B cell (primary cell): ENCODE data around the gene SMIM13. TPM values are rescaled to one million over a fixed set of nuclear protein-coding genes. Genes with fewer than 3 reads are reported as not detected.

Experiments used
- ATAC-seq: fragments of 200-7000 bp; cut with Tn5 transposase; one replicate; pipeline ENCODE4 v1.10.0; 2021; ENCODE audit warnings: low read depth, mild to moderate bottlenecking, moderate number of reproducible peaks, moderate library complexity
- CTCF ChIA-PET: fragments of 350-600 bp; sonication (Branson Sonifier 250); formaldehyde crosslinking; loops from one replicate; lab custom pipeline; 2021; ENCODE audit warnings: antibody characterized with exemption, inconsistent platforms; lab: Charles Lee
- POLR2A ChIA-PET: fragments of 350-600 bp; sonication (Branson Sonifier 250); formaldehyde crosslinking; loops from one replicate; lab custom pipeline; 2021; ENCODE audit warnings: antibody characterized with exemption; lab: Charles Lee
- DNase-seq: peaks from one replicate; pipeline ENCODE4 v3.0.0; 2013
- H2AFZ ChIP-seq: 2 replicates; pipeline ENCODE4 v1.6.1; 2012; ENCODE audit warnings: mild to moderate bottlenecking, low read depth, low read length; ENCODE audit not compliant: insufficient read depth, poor library complexity, severe bottlenecking
- H3K27ac ChIP-seq, 2 donors: 1 replicate in 1 of 2; 2 replicates in 1 of 2; pipeline ENCODE4 v1.5.1; 2012 to 2013; ENCODE audit warnings: low read length in 2 of 2, mild to moderate bottlenecking in 2 of 2, moderate library complexity in 1 of 2
- H3K27me3 ChIP-seq, 4 experiments: fragments of 200-600 bp in 1 of 4; sonication (generic) in 1 of 4; replicated peaks in 1 of 4; 1 replicate in 2 of 4; 2 replicates in 2 of 4; pipeline versions ENCODE4 v1.6.1 to v1.7.0; 2013 to 2016; ENCODE audit warnings: low read length in 3 of 4, mild to moderate bottlenecking in 2 of 4, mixed read lengths in 1 of 4, moderate library complexity in 1 of 4; ENCODE audit not compliant: insufficient read depth in 4 of 4, control insufficient read depth in 3 of 4; ENCODE audit errors: control extremely low read depth in 1 of 4
- H3K36me3 ChIP-seq, 2 experiments: replicated peaks in 1 of 2; 1 replicate in 1 of 2; 2 replicates in 1 of 2; pipeline versions ENCODE4 v1.6.1 to v1.7.1; 2013; ENCODE audit warnings: low read length in 1 of 2; ENCODE audit not compliant: insufficient read depth in 2 of 2, control insufficient read depth in 1 of 2; ENCODE audit errors: control extremely low read depth in 1 of 2, extremely low read depth in 1 of 2
- H3K4me1 ChIP-seq, 2 donors: fragments of 200-600 bp in 1 of 2; sonication (generic) in 1 of 2; 1 replicate in 1 of 2; 2 replicates in 1 of 2; pipeline versions ENCODE4 v1.5.1 to v1.6.1; 2013 to 2017; ENCODE audit warnings: low read length in 2 of 2; ENCODE audit not compliant: control insufficient read depth in 2 of 2, insufficient read depth in 2 of 2
- H3K4me2 ChIP-seq: replicated peaks from 2 replicates; pipeline ENCODE3; 2012; ENCODE audit warnings: mild to moderate bottlenecking, low read depth, low read length; ENCODE audit not compliant: poor library complexity, severe bottlenecking
- H3K4me3 ChIP-seq, 5 experiments: fragments of 200-600 bp in 1 of 5; sonication (generic) in 1 of 5; 1 replicate in 3 of 5; 2 replicates in 2 of 5; pipeline versions ENCODE4 v1.5.1 to v1.7.0; 2011 to 2016; ENCODE audit warnings: low read length in 4 of 5, mild to moderate bottlenecking in 4 of 5, low read depth in 2 of 5, control low read depth in 1 of 5, moderate library complexity in 1 of 5; ENCODE audit not compliant: insufficient read depth in 1 of 5; ENCODE audit errors: control extremely low read depth in 1 of 5, extremely low read depth in 1 of 5
- H3K79me2 ChIP-seq: fragments of 200-600 bp; sonication (generic); one replicate; pipeline ENCODE4 v1.6.0; 2016; ENCODE audit warnings: low read length; ENCODE audit not compliant: control insufficient read depth, insufficient read depth
- H3K9ac ChIP-seq: fragments of 200-600 bp; sonication (generic); 2 replicates; pipeline ENCODE4 v1.6.1; 2017; ENCODE audit warnings: mild to moderate bottlenecking, low read length, moderate library complexity
- H3K9me3 ChIP-seq, 3 donors: one replicate each; pipeline versions ENCODE4 v1.6.1 to v1.7.1; 2013; ENCODE audit warnings: low read length in 2 of 3; ENCODE audit not compliant: control insufficient read depth in 2 of 3, insufficient read depth in 1 of 3; ENCODE audit errors: control extremely low read depth in 1 of 3
- H4K20me1 ChIP-seq: 2 replicates; pipeline ENCODE4 v1.6.0; 2012; ENCODE audit warnings: mild to moderate bottlenecking, low read length; ENCODE audit not compliant: insufficient read depth, control insufficient read depth, poor library complexity, severe bottlenecking
- H3K27ac Mint-ChIP-seq: one replicate; pipeline ENCODE4 v1.8.0; 2021; ENCODE audit warnings: mixed read lengths
- H3K27me3 Mint-ChIP-seq: one replicate; pipeline ENCODE4 v1.8.0; 2021; ENCODE audit warnings: mixed read lengths
- H3K4me1 Mint-ChIP-seq: one replicate; pipeline ENCODE4 v1.8.0; 2021; ENCODE audit warnings: mixed read lengths
- H3K4me3 Mint-ChIP-seq: one replicate; pipeline ENCODE4 v1.8.0; 2021; ENCODE audit warnings: mixed read lengths
- H3K9me3 Mint-ChIP-seq: one replicate; pipeline ENCODE4 v1.8.0; 2022; ENCODE audit warnings: mixed read lengths; ENCODE audit not compliant: insufficient read depth
- EZH2 ChIP-seq: IDR thresholded peaks from 2 replicates; pipeline ENCODE4 v1.6.1; 2012; ENCODE audit warnings: borderline replicate concordance, low read depth, mild to moderate bottlenecking, moderate library complexity, low read length; ENCODE audit not compliant: insufficient read depth, poor library complexity, severe bottlenecking
- WGBS: methylation state at CpG from one replicate; pipeline ENCODE4 v1.1.5; 2013; ENCODE audit warnings: missing lambda C conversion rate; ENCODE audit not compliant: insufficient coverage; 5-methylcytosine and 5-hydroxymethylcytosine counted together
- intact Hi-C: fragments of 100-400 bp; cut with micrococcal nuclease; formaldehyde crosslinking; loops from one replicate; pipeline ENCODE4 v1.10.0; 2022
- polyA plus RNA-seq: library from polyadenylated mRNA; depleted of rRNA; stranded (reverse); fragments of >200 nt; gene quantifications from 2 replicates; pipeline ENCODE4 v1.2.3, GENCODE V29; 2012
- total RNA-seq, 2 donors: library from RNA; stranded (reverse); fragments of 120-200 nt in 1 of 2; gene quantifications; 1 replicate in 1 of 2; 2 replicates in 1 of 2; pipeline versions ENCODE4 v1.2.3 to v1.2.4, GENCODE V29; 2013 to 2022
- TF ChIP-seq, protein P1 (sequence below): fragments of 200-600 bp; IDR thresholded peaks from one replicate; pipeline ENCODE4 v1.8.0; 2022; ENCODE audit warnings: antibody characterized with exemption, mild to moderate bottlenecking

SMIM13 gene
- total and polyA plus RNA-seq, 2 donors (not counting 1 experiment from before 2014, with no cell fraction given): 2.1 to 5.5 TPM

DNA sequence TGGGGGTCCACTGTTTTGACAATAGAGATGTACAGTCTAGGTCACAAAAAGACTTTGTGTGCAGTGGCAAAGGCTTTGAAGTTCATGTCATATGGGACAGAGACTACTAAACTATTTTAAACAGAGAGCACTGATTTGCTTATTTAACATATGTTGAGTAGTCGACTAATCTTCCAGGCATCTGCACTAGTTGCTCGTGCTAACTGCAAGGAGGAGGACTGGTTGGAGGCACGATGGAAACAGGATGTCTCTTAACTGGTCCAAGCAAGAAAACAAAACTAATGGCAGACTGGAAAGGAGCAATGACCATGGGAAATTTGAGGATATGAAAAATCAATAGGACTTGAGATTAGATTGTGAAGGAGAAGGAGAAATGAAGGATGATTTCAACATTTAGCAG lies 46.4 kb downstream of the SMIM13 start:
- 89% methylated on average over 3 of the region's 3 CpGs for WGBS
- intact Hi-C loops: no loop called here
- H3K27ac Mint-ChIP-seq: no peak overlapping the region

DNA sequence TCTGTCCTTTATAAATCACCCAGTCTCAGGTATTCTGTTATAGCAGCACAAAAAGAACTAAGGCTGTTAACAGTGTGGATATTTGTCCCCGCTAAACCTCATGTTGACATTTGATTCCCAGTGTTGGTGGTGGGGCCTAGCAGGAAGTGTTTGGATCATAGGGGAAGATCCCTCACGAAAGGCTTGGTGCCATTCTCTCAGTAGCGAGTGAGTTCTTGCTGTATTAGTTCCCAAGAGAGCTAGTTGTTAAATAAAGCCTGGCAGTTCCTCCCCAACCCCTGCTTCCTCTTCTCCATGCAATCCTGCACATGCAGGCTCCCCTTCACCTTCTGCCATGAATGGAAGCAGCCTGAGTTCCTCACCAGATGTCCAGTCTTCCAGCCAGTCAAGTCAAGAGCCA lies 47.7 kb downstream of the SMIM13 start:
- no peaks in the 10 kb centered on the region for H3K27me3 ChIP-seq
- TF ChIP-seq, protein P1, sequence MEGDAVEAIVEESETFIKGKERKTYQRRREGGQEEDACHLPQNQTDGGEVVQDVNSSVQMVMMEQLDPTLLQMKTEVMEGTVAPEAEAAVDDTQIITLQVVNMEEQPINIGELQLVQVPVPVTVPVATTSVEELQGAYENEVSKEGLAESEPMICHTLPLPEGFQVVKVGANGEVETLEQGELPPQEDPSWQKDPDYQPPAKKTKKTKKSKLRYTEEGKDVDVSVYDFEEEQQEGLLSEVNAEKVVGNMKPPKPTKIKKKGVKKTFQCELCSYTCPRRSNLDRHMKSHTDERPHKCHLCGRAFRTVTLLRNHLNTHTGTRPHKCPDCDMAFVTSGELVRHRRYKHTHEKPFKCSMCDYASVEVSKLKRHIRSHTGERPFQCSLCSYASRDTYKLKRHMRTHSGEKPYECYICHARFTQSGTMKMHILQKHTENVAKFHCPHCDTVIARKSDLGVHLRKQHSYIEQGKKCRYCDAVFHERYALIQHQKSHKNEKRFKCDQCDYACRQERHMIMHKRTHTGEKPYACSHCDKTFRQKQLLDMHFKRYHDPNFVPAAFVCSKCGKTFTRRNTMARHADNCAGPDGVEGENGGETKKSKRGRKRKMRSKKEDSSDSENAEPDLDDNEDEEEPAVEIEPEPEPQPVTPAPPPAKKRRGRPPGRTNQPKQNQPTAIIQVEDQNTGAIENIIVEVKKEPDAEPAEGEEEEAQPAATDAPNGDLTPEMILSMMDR: no peak
- TF ChIP-seq EZH2: no peak
- H3K9me3 ChIP-seq: no peaks in the 10 kb centered on the region
- no peaks in the 10 kb centered on the region for H3K27me3 Mint-ChIP-seq
- no peak overlapping the region for H3K27ac ChIP-seq
- POLR2A ChIA-PET: interaction anchor here (0.7 kb wide), 1 partner anchor 360 kb away, joined by 3 read pairs; no protein-coding TSS in a partner anchor
- H3K27ac Mint-ChIP-seq: no peak overlapping the region
- no peaks in the 10 kb centered on the region for H4K20me1 ChIP-seq
- no peak overlapping the region for H2AFZ ChIP-seq
- H3K79me2 ChIP-seq: no peaks in the 10 kb centered on the region
- no peak overlapping the region for H3K4me3 ChIP-seq
- ATAC-seq: no peak
- H3K4me1 Mint-ChIP-seq: peaks cover 7% of the 10 kb centered on the region
- CTCF ChIA-PET: interaction anchor here (2.0 kb wide), 1 partner anchor 355 kb away, joined by 8 read pairs; no protein-coding TSS in a partner anchor
- WGBS: no CpG with 5 or more reads among the region's 3 CpGs
- no peak overlapping the region for H3K4me2 ChIP-seq
- intact Hi-C loops: no loop called here
- no peak for DNase-seq
- no peak overlapping the region for H3K4me3 Mint-ChIP-seq
- no peaks in the 10 kb centered on the region for H3K36me3 ChIP-seq
- H3K9me3 Mint-ChIP-seq: no peaks in the 10 kb centered on the region
- peaks cover 0 to 5% of the 10 kb centered on the region in 2 donors for H3K4me1 ChIP-seq
- H3K9ac ChIP-seq: no peak overlapping the region

More for the DNA sequence above, 46.4 kb downstream of the SMIM13 start:
- no peaks in the 10 kb centered on the region for H3K9me3 Mint-ChIP-seq
- Histone ChIP-seq H3K36me3 (peaks cover 1 to 5% of the 10 kb centered on the region in 2 experiments), H3K27me3 (no peaks in the 10 kb centered on the region), H3K27ac (no peak overlapping the region), H3K79me2 (no peaks in the 10 kb centered on the region), H3K4me3 (no peak overlapping the region), H3K9ac (no peak overlapping the region), H3K4me1 (peaks cover 0 to 5% of the 10 kb centered on the region in 2 donors), H3K4me2 (no peak overlapping the region), H2AFZ (no peak overlapping the region), H3K9me3 (no peaks in the 10 kb centered on the region), H4K20me1 (no peaks in the 10 kb centered on the region)
- no peak for TF ChIP-seq EZH2
- TF ChIP-seq, protein P1: no peak
- ATAC-seq (no peak), DNase-seq (no peak)
- ChIA-PET POLR2A (no interaction called here), CTCF (interaction anchor here (1.1 to 2.0 kb wide), 2 partner anchors 15 to 356 kb away, joined by 3 to 8 read pairs; no protein-coding TSS in a partner anchor)
- no peak overlapping the region for H3K4me3 Mint-ChIP-seq
- no peaks in the 10 kb centered on the region for H3K27me3 Mint-ChIP-seq
- H3K4me1 Mint-ChIP-seq: peaks cover 7% of the 10 kb centered on the region
